ENCODE measurements around the gene TMEM187. TPM values are rescaled to one million over a fixed set of nuclear protein-coding genes. Genes with fewer than 3 reads are reported as not detected.

TMEM187 gene
- total RNA-seq, 2 donors from 2014 or later, result 16.9 to 18.2 TPM

GRCh38 chrX:153970357-153971123, 2.0 kb upstream of the TMEM187 start:
- no peaks in the 10 kb centered on the region for H3K36me3 ChIP-seq
- peak overlapping the region; percentile 55 to 60 for H3K4me3 ChIP-seq
- 0% methylated on average over 20 of the region's 49 CpGs for WGBS
- no peak for DNase-seq (ENCODE audit: low spot score)
- H3K27me3 ChIP-seq (replicated peaks; ENCODE audit: insufficient read depth), result no peaks in the 10 kb centered on the region
- H3K27ac ChIP-seq, result peak overlapping the region; percentile 98
- H3K4me1 ChIP-seq (replicated peaks), result no peaks in the 10 kb centered on the region
- TF ChIP-seq POLR2AphosphoS5 (IDR thresholded peaks at IDR 0.05) (no peak), POLR2A (IDR thresholded peaks at IDR 0.05) (no peak), CTCF (IDR thresholded peaks at IDR 0.05) (no peak)
- no peaks in the 10 kb centered on the region for H3K9me3 ChIP-seq
- intact Hi-C loops (cut with DNase I), result no loop called here

- intact Hi-C loops (cut with DNase I), result no loop called here
- WGBS, result 0% methylated on average over 8 of the region's 34 CpGs
- Histone ChIP-seq H3K9me3 (no peaks in the 10 kb centered on the region), H3K27me3 (replicated peaks; ENCODE audit: insufficient read depth) (no peaks in the 10 kb centered on the region), H3K4me3 (peak overlapping the region; percentile 55 to 60), H3K27ac (peak overlapping the region; percentile 98), H3K36me3 (no peaks in the 10 kb centered on the region), H3K4me1 (replicated peaks) (no peaks in the 10 kb centered on the region)
- TF ChIP-seq CTCF (IDR thresholded peaks at IDR 0.05) (no peak), POLR2A (IDR thresholded peaks at IDR 0.05) (peak; percentile 71), POLR2AphosphoS5 (IDR thresholded peaks at IDR 0.05) (peak; percentile 37)
- DNase-seq (ENCODE audit: low spot score), result peak; percentile 78
Measured at GRCh38 chrX:153971124-153971449, 1.5 kb upstream of the TMEM187 start.

GRCh38 chrX:153971450-153972367, 845 bp upstream of the TMEM187 start, which contains the start of gene HCFC1:
Gene HCFC1, minus strand, starts transcription at chrX:153971818. Its CDS starts 978 bp downstream, at chrX:153970840.
- DNase-seq (ENCODE audit: low spot score), result peak; percentile 83
- Histone ChIP-seq H3K9me3 (no peaks in the 10 kb centered on the region), H3K27ac (peak within 1 kb of the TSS; percentile 98), H3K36me3 (no peaks in the 10 kb centered on the region), H3K4me1 (replicated peaks) (no peaks in the 10 kb centered on the region), H3K4me3 (peak within 1 kb of the TSS; percentile 55 to 60), H3K27me3 (replicated peaks; ENCODE audit: insufficient read depth) (no peaks in the 10 kb centered on the region)
- WGBS, result 0% methylated on average over 7 of the region's 96 CpGs
- intact Hi-C loops (cut with DNase I), result no loop called here
- peak; percentile 13 for TF ChIP-seq POLR2A (IDR thresholded peaks at IDR 0.05)
- TF ChIP-seq POLR2AphosphoS5 (IDR thresholded peaks at IDR 0.05), result no peak
- no peak for TF ChIP-seq CTCF (IDR thresholded peaks at IDR 0.05)

- 27% methylated on average over 14 of the region's 20 CpGs for WGBS
- Histone ChIP-seq H3K9me3 (no peaks in the 10 kb centered on the region), H3K36me3 (no peaks in the 10 kb centered on the region), H3K4me1 (replicated peaks) (no peaks in the 10 kb centered on the region), H3K27me3 (replicated peaks; ENCODE audit: insufficient read depth) (no peaks in the 10 kb centered on the region), H3K27ac (peak overlapping the region; percentile 98), H3K4me3 (peak overlapping the region; percentile 55 to 60)
- DNase-seq (ENCODE audit: low spot score), result no peak
- intact Hi-C loops (cut with DNase I), result no loop called here
- TF ChIP-seq CTCF (IDR thresholded peaks at IDR 0.05) (no peak), POLR2AphosphoS5 (IDR thresholded peaks at IDR 0.05) (no peak), POLR2A (IDR thresholded peaks at IDR 0.05) (no peak)
Measured at GRCh38 chrX:153973127-153974002, 811 bp downstream of the TMEM187 start.

Measured in prostate gland (tissue), 2 donors.